Measurements from ENCODE around the gene KCNK4.
"Not testable (repeated sequence)": the region's sequence is repeated elsewhere in the genome, so short reads cannot be mapped to it uniquely, and the experiment has no call there.

- TF ChIP-seq CTCF (IDR thresholded peaks at IDR 0.05); POLR2A (IDR thresholded peaks at IDR 0.05; ENCODE audit: low read length): not testable (repeated sequence)
- TF ChIP-seq, protein P1, sequence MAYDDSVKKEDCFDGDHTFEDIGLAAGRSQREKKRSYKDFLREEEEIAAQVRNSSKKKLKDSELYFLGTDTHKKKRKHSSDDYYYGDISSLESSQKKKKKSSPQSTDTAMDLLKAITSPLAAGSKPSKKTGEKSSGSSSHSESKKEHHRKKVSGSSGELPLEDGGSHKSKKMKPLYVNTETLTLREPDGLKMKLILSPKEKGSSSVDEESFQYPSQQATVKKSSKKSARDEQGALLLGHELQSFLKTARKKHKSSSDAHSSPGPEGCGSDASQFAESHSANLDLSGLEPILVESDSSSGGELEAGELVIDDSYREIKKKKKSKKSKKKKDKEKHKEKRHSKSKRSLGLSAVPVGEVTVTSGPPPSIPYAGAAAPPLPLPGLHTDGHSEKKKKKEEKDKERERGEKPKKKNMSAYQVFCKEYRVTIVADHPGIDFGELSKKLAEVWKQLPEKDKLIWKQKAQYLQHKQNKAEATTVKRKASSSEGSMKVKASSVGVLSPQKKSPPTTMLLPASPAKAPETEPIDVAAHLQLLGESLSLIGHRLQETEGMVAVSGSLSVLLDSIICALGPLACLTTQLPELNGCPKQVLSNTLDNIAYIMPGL (CRISPR knock-in tag; IDR thresholded peaks at IDR 0.05; ENCODE audit: borderline replicate concordance): not testable (repeated sequence)
These were observed 44.6 kb upstream of the KCNK4 start for GRCh38 chr11:64246621-64246870.

All from A549 (cell line).